Lower lobe of right lung (tissue), 2 donors: ENCODE data around the gene PEX10. TPM values are rescaled to one million over a fixed set of nuclear protein-coding genes. Genes with fewer than 3 reads are reported as not detected.

ENCODE experiments used
- ATAC-seq, 2 donors: fragments of 200-7000 bp; cut with Tn5 transposase; one replicate each; pipeline ENCODE4 v1.9.1; 2020 to 2022; ENCODE audit warnings: mild to moderate bottlenecking in 2 of 2, moderate library complexity in 2 of 2
- DNase-seq: peaks from one replicate; pipeline ENCODE4 v3.0.0-alpha.2; 2020
- H3K27ac ChIP-seq: fragments of 200-600 bp; one replicate; pipeline ENCODE4 v1.8.0; 2022
- H3K27me3 ChIP-seq: fragments of 200-600 bp; one replicate; pipeline ENCODE4 v1.8.0; 2022; ENCODE audit warnings: low read depth
- H3K36me3 ChIP-seq: fragments of 200-600 bp; one replicate; pipeline ENCODE4 v1.8.0; 2022; ENCODE audit warnings: mild to moderate bottlenecking
- H3K4me1 ChIP-seq: fragments of 200-600 bp; one replicate; pipeline ENCODE4 v1.8.0; 2022
- H3K4me3 ChIP-seq: fragments of 200-600 bp; one replicate; pipeline ENCODE4 v1.8.0; 2022; ENCODE audit warnings: mild to moderate bottlenecking
- H3K9me3 ChIP-seq: fragments of 200-600 bp; one replicate; pipeline ENCODE4 v1.8.0; 2022
- CTCF ChIP-seq: fragments of 200-600 bp; IDR thresholded peaks from one replicate; pipeline ENCODE4 v1.8.0; 2022; ENCODE audit warnings: antibody characterized with exemption, mild to moderate bottlenecking
- intact Hi-C: fragments of 100-400 bp; cut with DNase I; formaldehyde crosslinking; loops from one replicate; pipeline ENCODE4 v1.11.0; 2022
- total RNA-seq: library from RNA; stranded (reverse); fragmentation: NEBNext Ultra II Directional; extraction: Animal tissue kit (Norgen Biotek cat#: 25700); gene quantifications from one replicate; pipeline ENCODE4 v1.2.1, GENCODE V29; 2021
- donor health status: DM: no; HTN: yes; CAD: no; lungs with severe emphysema.

PEX10 gene
- total RNA-seq, 1 donor from 2014 or later: 12.4 TPM

GRCh38 chr1:2425892-2426291, 13.5 kb upstream of the PEX10 start:
- H3K27me3 ChIP-seq: peaks cover 26% of the 10 kb centered on the region
- no peak for TF ChIP-seq CTCF
- H3K9me3 ChIP-seq: peaks cover 5% of the 10 kb centered on the region
- no peaks in the 10 kb centered on the region for H3K36me3 ChIP-seq
- intact Hi-C loops: no loop called here
- ATAC-seq: no peak
- H3K4me3 ChIP-seq: no peak overlapping the region
- no peak for DNase-seq
- H3K4me1 ChIP-seq: no peaks in the 10 kb centered on the region
- no peak overlapping the region for H3K27ac ChIP-seq

- H3K27me3 ChIP-seq: peaks cover 38% of the 10 kb centered on the region
- intact Hi-C loops: no loop called here
- no peak overlapping the region for H3K27ac ChIP-seq
Observed at GRCh38 chr1:2422523-2422922, 10.2 kb upstream of the PEX10 start.

GRCh38 chr1:2419416-2419815, 7.1 kb upstream of the PEX10 start:
- H3K4me3 ChIP-seq: no peak overlapping the region
- DNase-seq: no peak

More at GRCh38 chr1:2422523-2422922, 10.2 kb upstream of the PEX10 start:
- no peak for TF ChIP-seq CTCF
- DNase-seq (no peak), ATAC-seq (no peak)
- H3K4me1 ChIP-seq: no peaks in the 10 kb centered on the region
- no peaks in the 10 kb centered on the region for H3K36me3 ChIP-seq
- no peaks in the 10 kb centered on the region for H3K9me3 ChIP-seq
- no peak overlapping the region for H3K4me3 ChIP-seq

GRCh38 chr1:2418791-2419320, 6.5 kb upstream of the PEX10 start:
- no peak for TF ChIP-seq CTCF
- H3K4me3 ChIP-seq: no peak overlapping the region
- ATAC-seq (no peak), DNase-seq (no peak)
- H3K9me3 ChIP-seq: no peaks in the 10 kb centered on the region
- no peak overlapping the region for H3K27ac ChIP-seq
- H3K36me3 ChIP-seq: no peaks in the 10 kb centered on the region
- peaks cover 56% of the 10 kb centered on the region for H3K27me3 ChIP-seq
- peaks cover 14% of the 10 kb centered on the region for H3K4me1 ChIP-seq
- intact Hi-C loops: no loop called here

More at GRCh38 chr1:2419416-2419815, 7.1 kb upstream of the PEX10 start:
- no peak overlapping the region for H3K27ac ChIP-seq
- H3K36me3 ChIP-seq: no peaks in the 10 kb centered on the region
- H3K4me1 ChIP-seq: peaks cover 8% of the 10 kb centered on the region
- H3K9me3 ChIP-seq: no peaks in the 10 kb centered on the region
- ATAC-seq: no peak
- no peak for TF ChIP-seq CTCF
- intact Hi-C loops: no loop called here
- H3K27me3 ChIP-seq: peaks cover 56% of the 10 kb centered on the region

GRCh38 chr1:2417833-2418225, 5.5 kb upstream of the PEX10 start:
- no peak for DNase-seq
- TF ChIP-seq CTCF: no peak
- H3K4me3 ChIP-seq: no peak overlapping the region
- H3K36me3 ChIP-seq: no peaks in the 10 kb centered on the region
- no peaks in the 10 kb centered on the region for H3K9me3 ChIP-seq
- H3K27ac ChIP-seq: no peak overlapping the region
- intact Hi-C loops: no loop called here
- peaks cover 56% of the 10 kb centered on the region for H3K27me3 ChIP-seq
- no peak for ATAC-seq
- peaks cover 23% of the 10 kb centered on the region for H3K4me1 ChIP-seq
